Measurements from ENCODE around the gene UCHL3.

The UCHL3 gene

GRCh38 chr13:75547917-75548316 lies 1.7 kb upstream of the UCHL3 start:
- no peak for DNase-seq (ENCODE audit: low read depth in 2 of 2)

GRCh38 chr13:75550159-75550567 lies 572 bp downstream of the UCHL3 start:
- peak in 1 of 2 donors; percentile 6 for DNase-seq (ENCODE audit: low read depth in 2 of 2)

- no peak for DNase-seq (ENCODE audit: low read depth in 2 of 2)
Measured at GRCh38 chr13:75554464-75554863, 4.9 kb downstream of the UCHL3 start.

GRCh38 chr13:75554981-75555380 lies 5.4 kb downstream of the UCHL3 start:
- no peak for DNase-seq (ENCODE audit: low read depth in 2 of 2)

GRCh38 chr13:75555836-75556235 lies 6.2 kb downstream of the UCHL3 start:
- no peak for DNase-seq (ENCODE audit: low read depth in 2 of 2)

GRCh38 chr13:75556961-75557360 lies 7.4 kb downstream of the UCHL3 start:
- no peak for DNase-seq (ENCODE audit: low read depth in 2 of 2)

- no peak for DNase-seq (ENCODE audit: low read depth in 2 of 2)
Measured at GRCh38 chr13:75558145-75558840, 8.7 kb downstream of the UCHL3 start.

GRCh38 chr13:75566658-75567057 lies 17.1 kb downstream of the UCHL3 start:
- no peak for DNase-seq (ENCODE audit: low read depth in 2 of 2)

GRCh38 chr13:75569576-75569975 lies 20.0 kb downstream of the UCHL3 start:
- DNase-seq (ENCODE audit: low read depth in 2 of 2), result no peak

GRCh38 chr13:75579529-75579928 lies 29.9 kb downstream of the UCHL3 start:
- DNase-seq (ENCODE audit: low read depth in 2 of 2), result no peak

GRCh38 chr13:75581874-75582640 lies 32.5 kb downstream of the UCHL3 start:
- no peak for DNase-seq (ENCODE audit: low read depth in 2 of 2)

- no peak for DNase-seq (ENCODE audit: low read depth in 2 of 2)
Measured at GRCh38 chr13:75583091-75583490, 33.5 kb downstream of the UCHL3 start.

- no peak for DNase-seq (ENCODE audit: low read depth in 2 of 2)
Measured at GRCh38 chr13:75585153-75585552, 35.6 kb downstream of the UCHL3 start.

- no peak for DNase-seq (ENCODE audit: low read depth in 2 of 2)
Measured at GRCh38 chr13:75587679-75588078, 38.1 kb downstream of the UCHL3 start.

- no peak for DNase-seq (ENCODE audit: low read depth in 2 of 2)
Measured at GRCh38 chr13:75596657-75597182, 47.1 kb downstream of the UCHL3 start.

- DNase-seq (ENCODE audit: low read depth in 2 of 2), result no peak
Measured at GRCh38 chr13:75600371-75600770, 50.8 kb downstream of the UCHL3 start.

- no peak for DNase-seq (ENCODE audit: low read depth in 2 of 2)
Measured at GRCh38 chr13:75603038-75603437, 53.4 kb downstream of the UCHL3 start.

- DNase-seq (ENCODE audit: low read depth in 2 of 2), result no peak
Measured at GRCh38 chr13:75607447-75607846, 57.9 kb downstream of the UCHL3 start.

GRCh38 chr13:75610466-75610865 lies 60.9 kb downstream of the UCHL3 start:
- DNase-seq (ENCODE audit: low read depth in 2 of 2), result no peak

GRCh38 chr13:75612354-75612753 lies 62.8 kb downstream of the UCHL3 start:
- no peak for DNase-seq (ENCODE audit: low read depth in 2 of 2)

- no peak for DNase-seq (ENCODE audit: low read depth in 2 of 2)
Measured at GRCh38 chr13:75617230-75617629, 67.6 kb downstream of the UCHL3 start.

- no peak for DNase-seq (ENCODE audit: low read depth in 2 of 2)
Measured at GRCh38 chr13:75618308-75618707, 68.7 kb downstream of the UCHL3 start.

GRCh38 chr13:75620020-75620419 lies 70.4 kb downstream of the UCHL3 start:
- DNase-seq (ENCODE audit: low read depth in 2 of 2), result no peak

Measured in stimulated activated CD8-positive, alpha-beta memory T cell treated with anti-CD3 and anti-CD28 coated beads, Interleukin-15, amount 100 ng/mL, for 48 hours (primary cell).